ENCODE results near the gene MYCBPAP. TPM values are rescaled to one million over a fixed set of nuclear protein-coding genes. Genes with fewer than 3 reads are reported as not detected.
"Not testable (repeated sequence)": the region's sequence is repeated elsewhere in the genome, so short reads cannot be mapped to it uniquely, and the experiment has no call there.

MYCBPAP gene
- polyA plus RNA-seq, 2 of the 4 experiments (the other 2 are of a cell fraction) = 0.93 to 2.5 TPM

GRCh38 chr17:50471009-50471905, 37.0 kb upstream of the MYCBPAP start:
- POLR2A ChIA-PET = interaction anchor here (2.5 kb wide), 1 partner anchor 74 kb away, joined by 7 read pairs; the partner anchor contains the start of gene LRRC59
- FAIRE-seq = no peak
- no peak overlapping the region for H3K4me3 ChIP-seq
- H3K4me1 ChIP-seq = peaks cover 14% of the 10 kb centered on the region
- H3K4me2 ChIP-seq = no peak overlapping the region
- DNase-seq (ENCODE audit: low read depth in 1 of 2, low spot score in 1 of 2) = no peak
- no peaks in the 10 kb centered on the region for H3K9me3 ChIP-seq
- 86% methylated on average over 22 of the region's 22 CpGs for WGBS (ENCODE audit: missing lambda C conversion rate)
- no peak for TF ChIP-seq RNF2 (IDR thresholded peaks at IDR 0.05; ENCODE audit: borderline replicate concordance, low read depth)
- no peak for TF ChIP-seq CHD4 (IDR thresholded peaks at IDR 0.05; ENCODE audit: borderline replicate concordance)
- TF ChIP-seq HOXA7 (CRISPR knock-in tag; IDR thresholded peaks at IDR 0.05) = no peak
- TF ChIP-seq EP300 (IDR thresholded peaks at IDR 0.05) = no peak
- no peak for TF ChIP-seq RCOR1 (IDR thresholded peaks at IDR 0.05; ENCODE audit: low read depth, low read length)
- no peak for TF ChIP-seq EHMT2 (IDR thresholded peaks at IDR 0.05; ENCODE audit: low read depth)
- TF ChIP-seq JUNB (IDR thresholded peaks at IDR 0.05) = no peak
- TF ChIP-seq ATOH8 (CRISPR knock-in tag; IDR thresholded peaks at IDR 0.05; ENCODE audit: low read depth) = no peak
- no peak for TF ChIP-seq ESRRA (IDR thresholded peaks at IDR 0.05; ENCODE audit: borderline replicate concordance, low read length)
- no peak overlapping the region for H3K27ac ChIP-seq
- ATAC-seq = no peak
- CTCF ChIA-PET = interaction anchor here (0.9 to 19.6 kb wide), 13 partner anchors 4 to 371 kb away, joined by 3 to 238 read pairs (median 8); partner anchors contain the start of genes CHAD, LRRC59 and RSAD1

GRCh38 chr17:50472286-50472685, 36.0 kb upstream of the MYCBPAP start:
- WGBS (ENCODE audit: missing lambda C conversion rate) = 90% methylated on average over 10 of the region's 10 CpGs
- CTCF ChIA-PET = interaction anchor here (0.6 to 10.0 kb wide), 20 partner anchors 11 to 416 kb away, joined by 3 to 238 read pairs (median 4); partner anchors contain the start of genes CHAD and LRRC59
- FAIRE-seq = no peak
- no peak for DNase-seq (ENCODE audit: low read depth in 1 of 2, low spot score in 1 of 2)
- POLR2A ChIA-PET = interaction anchor here (2.5 kb wide), 1 partner anchor 75 kb away, joined by 7 read pairs; the partner anchor contains the start of gene LRRC59
- Histone ChIP-seq H3K9me3 (no peaks in the 10 kb centered on the region), H3K4me3 (no peak overlapping the region), H3K4me2 (no peak overlapping the region), H3K27ac (no peak overlapping the region), H3K4me1 (peaks cover 4% of the 10 kb centered on the region)
- ATAC-seq = no peak; a peak in 1 of 6 replicates
- TF ChIP-seq ELK1 (IDR thresholded peaks at IDR 0.05; ENCODE audit: low read depth, low read length) (no peak), PBX3 (IDR thresholded peaks at IDR 0.05) (no peak), BHLHE40 (IDR thresholded peaks at IDR 0.05; ENCODE audit: low read depth, low read length) (no peak), TP53 (CRISPR knock-in tag; IDR thresholded peaks at IDR 0.05) (no peak), ESRRA (IDR thresholded peaks at IDR 0.05; ENCODE audit: borderline replicate concordance, low read length) (no peak), ATOH8 (CRISPR knock-in tag; IDR thresholded peaks at IDR 0.05; ENCODE audit: low read depth) (no peak)

GRCh38 chr17:50472761-50473161, 35.5 kb upstream of the MYCBPAP start:
- FAIRE-seq (peak; percentile 84), DNase-seq (ENCODE audit: low read depth in 1 of 2, low spot score in 1 of 2) (peak; percentile 56 to 67), ATAC-seq (peak; percentile 55 to 68)
- not testable (repeated sequence) for H3K27ac ChIP-seq, H3K4me3 ChIP-seq, H3K9me3 ChIP-seq, H3K4me2 ChIP-seq, H3K4me1 ChIP-seq
- 60% methylated on average over 13 of the region's 13 CpGs for WGBS (ENCODE audit: missing lambda C conversion rate)
- TF ChIP-seq GATA3 (IDR thresholded peaks at IDR 0.05; ENCODE audit: borderline replicate concordance) = 0 out of 2 replicates have a peak, but pooled peaks have one; percentile 20
- peak; percentile 99 for TF ChIP-seq MAFK (IDR thresholded peaks at IDR 0.05; ENCODE audit: partially characterized antibody)
- peak; percentile 42 for TF ChIP-seq CTCF (IDR thresholded peaks at IDR 0.05)
- POLR2A ChIA-PET = interaction anchor here (2.5 kb wide), 1 partner anchor 75 kb away, joined by 7 read pairs; the partner anchor contains the start of gene LRRC59
- CTCF ChIA-PET = interaction anchor here (0.6 to 10.0 kb wide), 24 partner anchors 11 to 416 kb away, joined by 3 to 238 read pairs (median 4); partner anchors contain the start of genes CHAD and LRRC59

Measured in A549 (cell line).